Cardiac fibroblast (primary cell): Measurements from ENCODE around the gene TRNP1.
"Not testable (repeated sequence)": the region's sequence is repeated elsewhere in the genome, so short reads cannot be mapped to it uniquely, and the experiment has no call there.

Experiments
- DNase-seq, 2 donors: peaks; one replicate each; pipeline versions ENCODE4 v3.0.0 to v3.0.0-alpha.2; 2010; ENCODE audit warnings: low read depth in 2 of 2
- H3K4me3 ChIP-seq, 2 donors: replicated peaks in 1 of 2; 1 replicate in 1 of 2; 2 replicates in 1 of 2; pipeline ENCODE4 v1.5.1; 2011; ENCODE audit warnings: low read depth in 2 of 2, low read length in 2 of 2, mild to moderate bottlenecking in 2 of 2, moderate library complexity in 1 of 2
- TF ChIP-seq, protein P1 (sequence below): IDR thresholded peaks from one replicate; pipeline ENCODE4 v1.5.1; 2011; ENCODE audit warnings: low read depth, mild to moderate bottlenecking, low read length, inconsistent platforms

TRNP1 gene, protein sequence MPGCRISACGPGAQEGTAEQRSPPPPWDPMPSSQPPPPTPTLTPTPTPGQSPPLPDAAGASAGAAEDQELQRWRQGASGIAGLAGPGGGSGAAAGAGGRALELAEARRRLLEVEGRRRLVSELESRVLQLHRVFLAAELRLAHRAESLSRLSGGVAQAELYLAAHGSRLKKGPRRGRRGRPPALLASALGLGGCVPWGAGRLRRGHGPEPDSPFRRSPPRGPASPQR

DNA sequence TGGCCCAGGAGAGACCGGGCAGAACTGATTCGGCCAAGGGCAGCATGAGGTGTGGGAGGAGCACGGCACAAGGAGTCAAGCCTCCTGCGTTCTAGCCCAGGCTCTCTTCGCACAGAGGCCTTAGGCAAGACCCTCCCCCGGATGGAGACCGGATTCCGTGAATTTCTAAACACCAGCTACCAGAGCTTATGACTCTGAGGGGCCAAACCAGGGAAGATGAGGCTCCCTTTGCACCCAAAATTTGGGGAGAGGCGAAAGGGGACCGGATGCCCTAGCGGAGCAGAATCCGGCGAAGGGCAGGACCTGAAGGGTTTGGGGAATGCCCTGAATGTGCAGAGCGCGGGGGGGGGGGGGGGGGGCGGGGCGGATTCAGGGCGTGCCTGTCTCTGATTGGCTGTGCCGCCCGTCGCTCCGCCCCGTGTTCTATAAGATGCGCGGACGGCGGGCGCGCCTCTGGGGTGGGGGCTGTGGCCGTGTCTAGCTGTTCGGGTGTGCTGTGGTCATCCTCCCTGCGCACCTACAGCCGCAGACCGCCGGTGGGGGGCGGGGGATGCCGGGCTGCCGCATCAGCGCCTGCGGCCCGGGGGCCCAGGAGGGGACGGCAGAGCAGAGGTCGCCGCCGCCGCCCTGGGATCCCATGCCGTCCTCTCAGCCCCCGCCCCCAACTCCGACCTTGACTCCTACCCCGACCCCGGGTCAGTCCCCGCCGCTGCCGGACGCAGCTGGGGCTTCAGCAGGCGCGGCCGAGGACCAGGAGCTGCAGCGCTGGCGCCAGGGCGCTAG, at the start of gene TRNP1:
Gene TRNP1, plus strand, starts transcription at position 456 of the 783 bp plus-strand sequence. Its CDS starts 95 bp downstream, at position 551.
- peak within 1 kb of the TSS; percentile 70 to 77 for H3K4me3 ChIP-seq
- DNase-seq = peak; percentile 80 to 85
- TF ChIP-seq, protein P1, sequence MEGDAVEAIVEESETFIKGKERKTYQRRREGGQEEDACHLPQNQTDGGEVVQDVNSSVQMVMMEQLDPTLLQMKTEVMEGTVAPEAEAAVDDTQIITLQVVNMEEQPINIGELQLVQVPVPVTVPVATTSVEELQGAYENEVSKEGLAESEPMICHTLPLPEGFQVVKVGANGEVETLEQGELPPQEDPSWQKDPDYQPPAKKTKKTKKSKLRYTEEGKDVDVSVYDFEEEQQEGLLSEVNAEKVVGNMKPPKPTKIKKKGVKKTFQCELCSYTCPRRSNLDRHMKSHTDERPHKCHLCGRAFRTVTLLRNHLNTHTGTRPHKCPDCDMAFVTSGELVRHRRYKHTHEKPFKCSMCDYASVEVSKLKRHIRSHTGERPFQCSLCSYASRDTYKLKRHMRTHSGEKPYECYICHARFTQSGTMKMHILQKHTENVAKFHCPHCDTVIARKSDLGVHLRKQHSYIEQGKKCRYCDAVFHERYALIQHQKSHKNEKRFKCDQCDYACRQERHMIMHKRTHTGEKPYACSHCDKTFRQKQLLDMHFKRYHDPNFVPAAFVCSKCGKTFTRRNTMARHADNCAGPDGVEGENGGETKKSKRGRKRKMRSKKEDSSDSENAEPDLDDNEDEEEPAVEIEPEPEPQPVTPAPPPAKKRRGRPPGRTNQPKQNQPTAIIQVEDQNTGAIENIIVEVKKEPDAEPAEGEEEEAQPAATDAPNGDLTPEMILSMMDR = no peak

DNA sequence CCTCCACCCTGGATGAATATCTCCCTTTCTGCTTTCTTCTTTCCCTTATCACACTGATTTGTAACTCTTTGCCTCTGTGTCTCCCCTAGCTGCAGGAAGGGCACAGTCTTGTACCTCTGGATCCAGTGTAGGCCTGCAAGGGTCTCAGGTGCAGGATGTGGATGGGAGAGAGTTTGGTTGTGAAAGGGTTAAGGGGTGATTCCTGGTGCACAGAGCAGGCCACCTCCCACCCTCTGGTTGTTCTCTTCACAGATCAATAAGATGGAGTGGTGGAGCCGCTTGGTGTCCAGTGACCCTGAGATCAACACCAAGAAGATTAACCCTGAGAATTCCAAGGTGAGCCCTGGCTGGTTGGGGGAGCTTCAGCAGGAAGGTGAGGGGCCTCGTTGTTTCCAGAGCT, 48.4 kb upstream of the TRNP1 start:
- TF ChIP-seq, protein P1 = no peak
- no peak overlapping the region for H3K4me3 ChIP-seq
- DNase-seq = no peak

DNA sequence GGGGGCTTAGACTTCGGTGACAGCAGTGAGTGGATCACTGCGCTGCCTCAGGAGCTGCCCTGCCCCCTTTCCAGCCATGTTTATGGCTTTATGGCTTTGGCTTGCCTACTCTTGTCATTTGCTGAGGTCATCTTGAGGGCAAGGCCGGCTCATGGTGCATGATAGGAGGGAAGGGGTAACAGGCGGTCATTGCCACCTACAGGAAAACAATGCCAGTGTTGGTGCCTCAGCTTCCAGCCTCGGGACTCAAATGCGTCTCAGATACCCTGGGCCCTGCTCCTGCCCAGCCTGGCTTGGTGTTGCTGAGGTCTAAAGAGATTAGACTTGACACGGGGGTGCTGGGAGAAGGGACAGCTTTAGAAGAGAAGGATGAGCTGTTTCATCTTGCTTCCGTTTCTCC, 47.8 kb upstream of the TRNP1 start:
- H3K4me3 ChIP-seq = no peak overlapping the region
- no peak for DNase-seq
- TF ChIP-seq, protein P1 = no peak

DNA sequence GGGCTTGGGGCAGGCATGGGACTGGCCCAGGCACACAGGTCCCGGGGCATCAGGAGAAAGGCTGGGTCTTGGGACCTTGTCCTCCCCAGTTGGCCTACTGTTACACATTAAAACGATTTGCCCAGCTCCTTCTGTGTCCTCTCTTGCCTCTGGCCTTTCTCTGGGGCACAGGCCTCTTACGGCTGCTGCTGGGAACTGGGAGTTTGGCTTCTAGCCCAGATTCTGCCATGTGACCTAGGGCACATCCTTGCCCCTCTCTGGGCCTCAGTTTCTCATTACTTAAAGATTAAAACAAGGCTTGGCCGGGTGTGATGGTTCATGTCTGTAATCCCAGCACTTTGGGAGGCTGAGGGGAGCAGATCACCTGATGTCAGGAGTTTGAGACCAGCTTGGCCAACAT, 47.2 kb upstream of the TRNP1 start:
- TF ChIP-seq, protein P1 = no peak
- H3K4me3 ChIP-seq = no peak overlapping the region
- DNase-seq = peak in 1 of 2 donors; percentile 11

DNA sequence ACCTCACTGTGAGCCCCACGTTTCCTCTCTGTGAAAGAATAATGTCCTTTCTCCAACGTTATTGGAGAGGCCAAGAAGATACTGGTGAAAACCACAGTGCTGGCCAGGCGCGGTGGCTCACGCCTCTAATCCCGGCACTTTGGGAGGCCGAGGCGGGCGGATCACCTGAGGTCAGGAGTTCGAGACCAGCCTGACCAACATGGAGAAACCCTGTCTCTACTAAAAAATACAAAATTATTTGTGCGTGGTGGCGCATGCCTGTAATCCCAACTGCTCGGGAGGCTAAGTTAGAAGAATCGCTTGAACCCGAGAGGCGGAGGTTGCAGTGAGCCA, 44.8 kb upstream of the TRNP1 start:
- not testable (repeated sequence) for DNase-seq, H3K4me3 ChIP-seq

DNA sequence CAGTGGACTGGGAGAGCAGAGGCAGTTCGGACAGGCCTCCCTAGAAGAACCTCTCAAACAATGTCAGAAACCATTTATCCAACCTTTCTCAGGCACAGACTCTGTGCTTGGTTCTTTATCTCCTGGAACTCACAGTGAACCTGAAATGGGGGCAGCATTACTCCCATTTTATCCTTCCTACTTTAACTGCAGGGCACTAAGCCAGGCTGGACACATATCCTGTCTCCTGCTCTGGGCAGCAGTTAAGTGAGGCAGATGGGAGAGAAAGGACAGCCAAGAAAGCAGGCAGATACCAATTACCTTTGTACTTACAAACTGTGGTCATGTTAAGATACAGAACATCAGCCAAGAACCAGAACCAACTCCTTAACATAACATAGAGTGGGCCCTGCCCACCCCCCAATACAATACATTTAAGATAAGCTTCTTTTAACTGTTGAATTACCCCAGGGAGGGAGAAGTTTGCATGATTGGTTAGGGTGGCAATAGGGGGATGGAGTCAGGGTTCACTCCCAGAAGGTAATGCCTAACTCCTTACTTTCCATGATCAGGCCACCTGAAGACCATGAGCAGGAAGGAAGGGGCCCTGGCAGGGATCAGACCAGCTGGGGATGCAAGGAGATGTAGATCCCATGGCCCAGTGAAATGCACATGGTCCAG, 44.1 kb upstream of the TRNP1 start:
- H3K4me3 ChIP-seq = no peak overlapping the region

More for the DNA sequence above, 44.1 kb upstream of the TRNP1 start:
- TF ChIP-seq, protein P1 = no peak
- DNase-seq = peak in 1 of 2 donors; percentile 55
